Nephron (organoid): ENCODE measurements around the gene UNC79.

Source experiments
- H3K27ac Mint-ChIP-seq, 3 experiments: 2 replicates each; pipeline ENCODE4 v1.8.0; 2020; ENCODE audit warnings: mixed read lengths in 3 of 3, mild to moderate bottlenecking in 2 of 3, moderate library complexity in 1 of 3
- H3K27me3 Mint-ChIP-seq: 2 replicates; pipeline ENCODE4 v1.8.0; 2021; ENCODE audit warnings: low read depth, mild to moderate bottlenecking, moderate library complexity, mixed read lengths
- H3K36me3 Mint-ChIP-seq: 2 replicates; pipeline ENCODE4 v1.8.0; 2020; ENCODE audit warnings: low read depth, mixed read lengths
- H3K4me1 Mint-ChIP-seq: 2 replicates; pipeline ENCODE4 v1.8.0; 2020; ENCODE audit warnings: mixed read lengths
- H3K4me3 Mint-ChIP-seq, 3 experiments: 2 replicates each; pipeline ENCODE4 v1.8.0; 2020; ENCODE audit warnings: mild to moderate bottlenecking in 3 of 3, mixed read lengths in 3 of 3, moderate library complexity in 2 of 3
- H3K9me3 Mint-ChIP-seq: 2 replicates; pipeline ENCODE4 v1.8.0; 2020; ENCODE audit warnings: mixed read lengths
- TF ChIP-seq, protein P1 (sequence below), 3 experiments: fragments of 200-600 bp; sonication (generic); IDR thresholded peaks; one replicate each; pipeline ENCODE4 v1.5.0; 2021; ENCODE audit warnings: antibody characterized with exemption in 3 of 3; ENCODE audit not compliant: unreplicated experiment in 3 of 3

The UNC79 gene

DNA sequence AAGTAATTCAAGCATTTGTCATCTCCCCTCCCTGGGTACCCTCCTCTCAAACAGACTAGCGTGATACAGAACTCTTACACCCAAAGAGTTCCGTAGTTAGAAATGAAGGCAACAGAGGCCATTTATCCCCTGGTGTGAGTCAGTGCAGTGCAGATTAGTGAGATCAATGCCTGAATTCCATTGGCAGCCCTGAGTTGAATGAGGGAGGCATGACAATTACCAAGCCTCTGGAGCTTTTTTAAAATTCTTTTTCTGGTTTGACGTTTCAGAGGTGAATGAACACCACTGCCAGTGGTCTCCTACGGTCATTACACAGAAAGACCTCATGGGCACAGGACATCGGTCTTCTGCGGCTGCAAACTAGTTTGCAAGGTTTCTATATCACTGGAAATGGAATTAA, 263.2 kb downstream of the UNC79 start:
- Mint-ChIP-seq H3K4me1 (peaks cover 8% of the 10 kb centered on the region), H3K9me3 (peaks cover 9% of the 10 kb centered on the region), H3K4me3 (no peak overlapping the region), H3K36me3 (no peaks in the 10 kb centered on the region), H3K27ac (no peak overlapping the region), H3K27me3 (peaks cover 14% of the 10 kb centered on the region)
- TF ChIP-seq, protein P1, sequence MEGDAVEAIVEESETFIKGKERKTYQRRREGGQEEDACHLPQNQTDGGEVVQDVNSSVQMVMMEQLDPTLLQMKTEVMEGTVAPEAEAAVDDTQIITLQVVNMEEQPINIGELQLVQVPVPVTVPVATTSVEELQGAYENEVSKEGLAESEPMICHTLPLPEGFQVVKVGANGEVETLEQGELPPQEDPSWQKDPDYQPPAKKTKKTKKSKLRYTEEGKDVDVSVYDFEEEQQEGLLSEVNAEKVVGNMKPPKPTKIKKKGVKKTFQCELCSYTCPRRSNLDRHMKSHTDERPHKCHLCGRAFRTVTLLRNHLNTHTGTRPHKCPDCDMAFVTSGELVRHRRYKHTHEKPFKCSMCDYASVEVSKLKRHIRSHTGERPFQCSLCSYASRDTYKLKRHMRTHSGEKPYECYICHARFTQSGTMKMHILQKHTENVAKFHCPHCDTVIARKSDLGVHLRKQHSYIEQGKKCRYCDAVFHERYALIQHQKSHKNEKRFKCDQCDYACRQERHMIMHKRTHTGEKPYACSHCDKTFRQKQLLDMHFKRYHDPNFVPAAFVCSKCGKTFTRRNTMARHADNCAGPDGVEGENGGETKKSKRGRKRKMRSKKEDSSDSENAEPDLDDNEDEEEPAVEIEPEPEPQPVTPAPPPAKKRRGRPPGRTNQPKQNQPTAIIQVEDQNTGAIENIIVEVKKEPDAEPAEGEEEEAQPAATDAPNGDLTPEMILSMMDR (IDR thresholded peaks at IDR 0.05; ENCODE audit: unreplicated experiment in 3 of 3) = no peak

DNA sequence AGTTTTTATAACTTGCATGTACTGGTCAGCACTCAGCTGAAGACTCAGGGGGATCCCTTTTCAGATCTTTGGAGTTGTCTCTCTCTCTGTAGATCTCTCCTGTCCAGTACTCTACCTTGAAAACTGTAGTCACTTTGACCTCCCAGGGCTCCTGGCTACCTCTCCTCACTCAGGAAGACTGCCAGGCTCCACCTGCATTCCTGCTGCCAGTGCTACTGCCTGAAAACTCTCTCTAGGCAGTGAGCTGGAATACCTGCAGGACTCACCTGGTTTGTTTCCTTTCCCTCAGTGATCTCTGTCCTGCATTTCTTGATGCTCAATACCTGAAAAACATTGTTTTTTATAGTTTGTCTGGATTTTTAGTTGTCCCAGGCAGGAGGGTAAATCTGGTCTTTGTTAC, 270.2 kb downstream of the UNC79 start:
- Mint-ChIP-seq H3K9me3 (peaks cover 20% of the 10 kb centered on the region), H3K36me3 (no peaks in the 10 kb centered on the region), H3K4me3 (no peak overlapping the region), H3K27me3 (no peaks in the 10 kb centered on the region), H3K27ac (no peak overlapping the region), H3K4me1 (no peaks in the 10 kb centered on the region)
- TF ChIP-seq, protein P1 (IDR thresholded peaks at IDR 0.05; ENCODE audit: unreplicated experiment in 3 of 3) = no peak

- H3K4me1 Mint-ChIP-seq = no peaks in the 10 kb centered on the region
- peaks cover 3% of the 10 kb centered on the region for H3K27me3 Mint-ChIP-seq
These were observed 270.8 kb downstream of the UNC79 start for GRCh38 chr14:93701562-93701961.

GRCh38 chr14:93702946-93703345, 272.2 kb downstream of the UNC79 start:
- no peak overlapping the region for H3K4me3 Mint-ChIP-seq
- peaks cover 16% of the 10 kb centered on the region for H3K9me3 Mint-ChIP-seq
- TF ChIP-seq, protein P1 (IDR thresholded peaks at IDR 0.05; ENCODE audit: unreplicated experiment in 3 of 3) = no peak
- no peaks in the 10 kb centered on the region for H3K4me1 Mint-ChIP-seq
- H3K27ac Mint-ChIP-seq = no peak overlapping the region
- peaks cover 3% of the 10 kb centered on the region for H3K27me3 Mint-ChIP-seq
- H3K36me3 Mint-ChIP-seq = no peaks in the 10 kb centered on the region

More at GRCh38 chr14:93701562-93701961, 270.8 kb downstream of the UNC79 start:
- Mint-ChIP-seq H3K27ac (no peak overlapping the region), H3K36me3 (no peaks in the 10 kb centered on the region), H3K9me3 (peaks cover 19% of the 10 kb centered on the region), H3K4me3 (no peak overlapping the region)
- TF ChIP-seq, protein P1 (IDR thresholded peaks at IDR 0.05; ENCODE audit: unreplicated experiment in 3 of 3) = no peak

- TF ChIP-seq, protein P1 (IDR thresholded peaks at IDR 0.05; ENCODE audit: unreplicated experiment in 3 of 3) = no peak
- Mint-ChIP-seq H3K9me3 (peaks cover 12% of the 10 kb centered on the region), H3K4me1 (no peaks in the 10 kb centered on the region), H3K4me3 (no peak overlapping the region), H3K27me3 (peaks cover 3% of the 10 kb centered on the region), H3K27ac (no peak overlapping the region), H3K36me3 (no peaks in the 10 kb centered on the region)
These were observed 273.2 kb downstream of the UNC79 start for GRCh38 chr14:93703941-93704340.

- H3K9me3 Mint-ChIP-seq = no peaks in the 10 kb centered on the region
- no peak overlapping the region for H3K4me3 Mint-ChIP-seq
- peaks cover 3% of the 10 kb centered on the region for H3K27me3 Mint-ChIP-seq
- no peaks in the 10 kb centered on the region for H3K36me3 Mint-ChIP-seq
- no peak overlapping the region for H3K27ac Mint-ChIP-seq
- H3K4me1 Mint-ChIP-seq = no peaks in the 10 kb centered on the region
- TF ChIP-seq, protein P1 (IDR thresholded peaks at IDR 0.05; ENCODE audit: unreplicated experiment in 3 of 3) = no peak
These were observed 274.9 kb downstream of the UNC79 start for GRCh38 chr14:93705513-93706156.
